H9 (cell line): ENCODE data around the gene NADSYN1. TPM values are rescaled to one million over a fixed set of nuclear protein-coding genes. Genes with fewer than 3 reads are reported as not detected.

Experiments
- DNase-seq: peaks from one replicate; pipeline ENCODE4 v3.0.0-alpha.2; 2017
- H2AFZ ChIP-seq: one replicate; pipeline ENCODE4 v1.6.1; 2013; ENCODE audit warnings: mild to moderate bottlenecking, low read length, control low read depth, moderate library complexity
- H2AK5ac ChIP-seq: 2 replicates; pipeline ENCODE4 v1.6.1; 2013; ENCODE audit warnings: low read length, control low read depth, mixed read lengths; ENCODE audit not compliant: insufficient read length
- H2BK120ac ChIP-seq: one replicate; pipeline ENCODE4 v1.6.1; 2013; ENCODE audit warnings: low read depth, mild to moderate bottlenecking, low read length, control low read depth, inconsistent platforms; ENCODE audit not compliant: poor library complexity, severe bottlenecking
- H2BK12ac ChIP-seq: 2 replicates; pipeline ENCODE4 v1.6.1; 2013; ENCODE audit warnings: low read length, control low read depth, mixed read lengths, low read depth; ENCODE audit not compliant: insufficient read length
- H2BK15ac ChIP-seq: 2 replicates; pipeline ENCODE4 v1.6.1; 2013; ENCODE audit warnings: low read depth, low read length, control low read depth
- H2BK20ac ChIP-seq: one replicate; pipeline ENCODE4 v1.6.1; 2013; ENCODE audit warnings: low read depth, mild to moderate bottlenecking, low read length, control low read depth, inconsistent platforms; ENCODE audit not compliant: poor library complexity, severe bottlenecking
- H2BK5ac ChIP-seq: 2 replicates; pipeline ENCODE4 v1.6.1; 2013; ENCODE audit warnings: low read length, control low read depth, mixed read lengths; ENCODE audit not compliant: insufficient read length
- H3K14ac ChIP-seq: 2 replicates; pipeline ENCODE4 v1.6.1; 2013; ENCODE audit warnings: low read length, control low read depth; ENCODE audit not compliant: insufficient read depth
- H3K18ac ChIP-seq: 2 replicates; pipeline ENCODE4 v1.6.1; 2013; ENCODE audit warnings: low read depth, mild to moderate bottlenecking, mixed read lengths, low read length, control low read depth; ENCODE audit not compliant: insufficient read length
- H3K23ac ChIP-seq: 2 replicates; pipeline ENCODE4 v1.6.1; 2013; ENCODE audit warnings: low read length, control low read depth, mixed read lengths, low read depth; ENCODE audit not compliant: insufficient read length
- H3K23me2 ChIP-seq: 2 replicates; pipeline ENCODE4 v1.6.1; 2013; ENCODE audit warnings: low read depth, mild to moderate bottlenecking, mixed read lengths, low read length, control low read depth; ENCODE audit not compliant: insufficient read length, poor library complexity, severe bottlenecking
- H3K27ac ChIP-seq: 2 replicates; pipeline ENCODE4 v1.5.1; 2013; ENCODE audit warnings: low read length, control low read depth, mixed read lengths, low read depth; ENCODE audit not compliant: insufficient read length
- H3K27me3 ChIP-seq: 2 replicates; pipeline ENCODE4 v1.6.1; 2013; ENCODE audit warnings: low read length, control low read depth, inconsistent platforms; ENCODE audit not compliant: insufficient read depth
- H3K4ac ChIP-seq: 2 replicates; pipeline ENCODE4 v1.6.1; 2013; ENCODE audit warnings: low read depth, mild to moderate bottlenecking, control low read depth, inconsistent platforms, low read length, moderate library complexity
- H3K4me1 ChIP-seq: 2 replicates; pipeline ENCODE4 v1.6.1; 2013; ENCODE audit warnings: low read length, control low read depth, inconsistent platforms; ENCODE audit not compliant: insufficient read depth
- H3K4me2 ChIP-seq: 2 replicates; pipeline ENCODE4 v1.6.1; 2013; ENCODE audit warnings: low read length, control low read depth, mixed read lengths; ENCODE audit not compliant: insufficient read length, insufficient read depth
- H3K56ac ChIP-seq: 2 replicates; pipeline ENCODE4 v1.6.1; 2013; ENCODE audit warnings: low read depth, mild to moderate bottlenecking, mixed read lengths, low read length, control low read depth; ENCODE audit not compliant: insufficient read length
- H3K79me1 ChIP-seq: 2 replicates; pipeline ENCODE4 v1.6.1; 2013; ENCODE audit warnings: low read depth, mild to moderate bottlenecking, moderate library complexity, low read length, control low read depth, inconsistent platforms; ENCODE audit not compliant: insufficient read depth, poor library complexity, severe bottlenecking
- H3K79me2 ChIP-seq: 2 replicates; pipeline ENCODE4 v1.6.1; 2013; ENCODE audit warnings: low read length, control low read depth, inconsistent platforms; ENCODE audit not compliant: insufficient read depth
- H3K9ac ChIP-seq: 2 replicates; pipeline ENCODE4 v1.6.1; 2013; ENCODE audit warnings: low read length, control low read depth, mixed read lengths; ENCODE audit not compliant: insufficient read length; ENCODE audit errors: extremely low read depth
- H3K9me3 ChIP-seq: one replicate; pipeline ENCODE4 v1.6.1; 2013; ENCODE audit warnings: low read depth, low read length, inconsistent platforms; ENCODE audit not compliant: control insufficient read depth
- H3T11ph ChIP-seq: one replicate; pipeline ENCODE4 v1.6.1; 2013; ENCODE audit warnings: mild to moderate bottlenecking, low read length, control low read depth, inconsistent platforms
- H4K20me1 ChIP-seq: one replicate; pipeline ENCODE4 v1.6.1; 2013; ENCODE audit not compliant: control insufficient read depth, insufficient read length, insufficient read depth
- H4K5ac ChIP-seq: 2 replicates; pipeline ENCODE4 v1.6.1; 2013; ENCODE audit warnings: low read depth, mild to moderate bottlenecking, mixed read lengths, low read length, control low read depth; ENCODE audit not compliant: insufficient read length
- H4K8ac ChIP-seq: replicated peaks from 2 replicates; pipeline ENCODE4 v1.6.1; 2013; ENCODE audit warnings: low read length, control low read depth, mixed read lengths, low read depth; ENCODE audit not compliant: insufficient read length
- H4K91ac ChIP-seq: 2 replicates; pipeline ENCODE4 v1.6.1; 2013; ENCODE audit warnings: low read depth, mild to moderate bottlenecking, moderate library complexity, mixed read lengths, low read length, control low read depth; ENCODE audit not compliant: insufficient read length
- H3K27ac Mint-ChIP-seq, 3 experiments: 2 replicates in 2 of 3; 3 replicates in 1 of 3; pipeline ENCODE4 v1.8.0; 2020 to 2021; ENCODE audit warnings: mixed read lengths in 3 of 3, mild to moderate bottlenecking in 1 of 3, moderate library complexity in 1 of 3
- H3K27me3 Mint-ChIP-seq: 2 replicates; pipeline ENCODE4 v1.8.0; 2021; ENCODE audit warnings: low read depth, mild to moderate bottlenecking, moderate library complexity, mixed read lengths
- H3K36me3 Mint-ChIP-seq, 3 experiments: 2 replicates in 2 of 3; 3 replicates in 1 of 3; pipeline ENCODE4 v1.8.0; 2020 to 2021; ENCODE audit warnings: low read depth in 3 of 3, mixed read lengths in 3 of 3; ENCODE audit not compliant: insufficient read depth in 1 of 3
- H3K4me1 Mint-ChIP-seq, 2 experiments: 2 replicates each; pipeline ENCODE4 v1.8.0; 2020; ENCODE audit warnings: mixed read lengths in 2 of 2
- H3K4me3 Mint-ChIP-seq, 2 experiments: 2 replicates in 1 of 2; 3 replicates in 1 of 2; pipeline ENCODE4 v1.8.0; 2020 to 2021; ENCODE audit warnings: mild to moderate bottlenecking in 2 of 2, mixed read lengths in 2 of 2, moderate library complexity in 1 of 2
- H3K9me3 Mint-ChIP-seq, 2 experiments: 2 replicates in 1 of 2; 3 replicates in 1 of 2; pipeline ENCODE4 v1.8.0; 2020; ENCODE audit warnings: mild to moderate bottlenecking in 2 of 2, mixed read lengths in 2 of 2, moderate library complexity in 1 of 2
- WGBS: extraction: QIAGEN DNeasy Blood & Tissue Kit; methylation state at CpG from one replicate; pipeline ENCODE4 v1.1.7; 2013; ENCODE audit warnings: missing lambda C conversion rate, low lambda C conversion rate, mixed read lengths; ENCODE audit not compliant: insufficient read length; ENCODE audit errors: extremely low coverage; 5-methylcytosine and 5-hydroxymethylcytosine counted together
- total RNA-seq: library from RNA; stranded (reverse); gene quantifications from 2 replicates; pipeline ENCODE4 v1.2.1, GENCODE V29; 2021
- TF ChIP-seq, protein P1 (sequence below): fragments of 200-600 bp; sonication (generic); conservative IDR thresholded peaks from 3 replicates; pipeline ENCODE4 v1.8.0; 2021; ENCODE audit warnings: antibody characterized with exemption, mild to moderate bottlenecking

NADSYN1 gene
- total RNA-seq, 1 experiment from 2014 or later = 44.2 TPM

DNA sequence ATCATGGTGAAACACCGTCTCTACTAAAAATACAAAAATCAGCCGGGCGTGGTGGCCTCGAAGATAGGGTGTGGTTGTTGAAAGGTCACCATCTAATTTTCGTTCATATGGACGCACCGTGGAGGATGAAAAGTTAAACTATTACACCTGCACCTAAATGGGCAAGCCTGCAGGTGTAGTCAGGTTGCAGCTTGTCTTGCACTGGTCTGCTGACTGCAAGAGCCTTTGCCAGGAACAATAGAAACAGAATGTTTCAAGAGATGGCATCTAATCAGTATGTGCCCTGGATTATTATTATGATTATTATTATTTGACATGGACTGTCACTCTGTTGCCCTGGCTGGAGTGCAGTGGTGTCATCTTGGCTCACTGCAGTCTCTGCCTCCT, 908 bp downstream of the NADSYN1 start:
- H3K27me3 Mint-ChIP-seq = no peaks in the 10 kb centered on the region
- TF ChIP-seq, protein P1, sequence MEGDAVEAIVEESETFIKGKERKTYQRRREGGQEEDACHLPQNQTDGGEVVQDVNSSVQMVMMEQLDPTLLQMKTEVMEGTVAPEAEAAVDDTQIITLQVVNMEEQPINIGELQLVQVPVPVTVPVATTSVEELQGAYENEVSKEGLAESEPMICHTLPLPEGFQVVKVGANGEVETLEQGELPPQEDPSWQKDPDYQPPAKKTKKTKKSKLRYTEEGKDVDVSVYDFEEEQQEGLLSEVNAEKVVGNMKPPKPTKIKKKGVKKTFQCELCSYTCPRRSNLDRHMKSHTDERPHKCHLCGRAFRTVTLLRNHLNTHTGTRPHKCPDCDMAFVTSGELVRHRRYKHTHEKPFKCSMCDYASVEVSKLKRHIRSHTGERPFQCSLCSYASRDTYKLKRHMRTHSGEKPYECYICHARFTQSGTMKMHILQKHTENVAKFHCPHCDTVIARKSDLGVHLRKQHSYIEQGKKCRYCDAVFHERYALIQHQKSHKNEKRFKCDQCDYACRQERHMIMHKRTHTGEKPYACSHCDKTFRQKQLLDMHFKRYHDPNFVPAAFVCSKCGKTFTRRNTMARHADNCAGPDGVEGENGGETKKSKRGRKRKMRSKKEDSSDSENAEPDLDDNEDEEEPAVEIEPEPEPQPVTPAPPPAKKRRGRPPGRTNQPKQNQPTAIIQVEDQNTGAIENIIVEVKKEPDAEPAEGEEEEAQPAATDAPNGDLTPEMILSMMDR = no peak
- no peak overlapping the region for H3K27ac ChIP-seq

More for the DNA sequence above, 908 bp downstream of the NADSYN1 start:
- Histone ChIP-seq H3K9me3 (no peaks in the 10 kb centered on the region), H3K79me1 (peaks cover 4% of the 10 kb centered on the region), H3K14ac (no peak overlapping the region), H3K23me2 (peaks cover 18% of the 10 kb centered on the region), H2AK5ac (no peak overlapping the region), H2BK15ac (no peak overlapping the region), H2AFZ (no peak overlapping the region), H2BK20ac (no peak overlapping the region), H3K56ac (no peak overlapping the region), H3T11ph (no peak overlapping the region), H3K18ac (no peak overlapping the region), H3K9ac (no peak overlapping the region), H2BK12ac (no peak overlapping the region), H4K8ac (no peak overlapping the region), H3K4me1 (peaks cover 4% of the 10 kb centered on the region; the same call in 1 of the 2 replicates), H3K79me2 (peaks cover 3% of the 10 kb centered on the region; the same call in 1 of the 2 replicates), H3K4me2 (peak overlapping the region; percentile 88), H2BK5ac (no peak overlapping the region), H2BK120ac (no peak overlapping the region), H4K20me1 (no peaks in the 10 kb centered on the region), H3K4ac (no peak overlapping the region), H3K23ac (no peak overlapping the region), H4K91ac (no peak overlapping the region), H4K5ac (no peak overlapping the region), H3K27me3 (no peaks in the 10 kb centered on the region)
- WGBS = no CpG with 5 or more reads among the region's 7 CpGs
- Mint-ChIP-seq H3K9me3 (no peaks in the 10 kb centered on the region; a peak in 1 of 5 replicates), H3K4me3 (peak overlapping the region; percentile 82 to 91), H3K36me3 (peaks cover 3 to 40% (median 28%) of the 10 kb centered on the region in 3 experiments; a peak in 6 of 7 replicates), H3K27ac (no peak overlapping the region; a peak in 1 of 7 replicates), H3K4me1 (peaks cover 28 to 37% of the 10 kb centered on the region in 2 experiments)
- DNase-seq = no peak
